A673 (cell line): Measurements from ENCODE around the gene CST9. TPM values are rescaled to one million over a fixed set of nuclear protein-coding genes. Genes with fewer than 3 reads are reported as not detected.
A peak's percentile ranks its signal among the peaks of the same experiment; 100 is the strongest.

Source experiments
- BruUV-seq: library from RNA; stranded (reverse); fragments of 400-500 nt; replicated peaks from 2 replicates; lab custom pipeline; 2021; lab: Mats Ljungman, UMichigan
- CTCF ChIA-PET: fragments of 300-600 bp; sonication (Branson Sonifier 250); formaldehyde crosslinking; loops from one replicate; lab custom pipeline; 2022; ENCODE audit warnings: antibody characterized with exemption; lab: Charles Lee
- POLR2A ChIA-PET: fragments of 300-600 bp; sonication (Branson Sonifier 250); formaldehyde crosslinking; loops from one replicate; lab custom pipeline; 2022; ENCODE audit warnings: antibody characterized with exemption; ENCODE audit not compliant: low non-redundant PET; lab: Charles Lee
- DNase-seq: peaks from one replicate; pipeline ENCODE4 v3.0.0-alpha.2; 2015; ENCODE audit warnings: low spot score
- H3K27ac ChIP-seq: fragments of 200-600 bp; sonication (generic); 2 replicates; pipeline ENCODE4 v1.5.1; 2016; ENCODE audit warnings: mixed run types, low read depth, mild to moderate bottlenecking, mixed read lengths, antibody characterized with exemption, low read length; ENCODE audit not compliant: poor library complexity, severe bottlenecking
- H3K27me3 ChIP-seq: fragments of 200-600 bp; sonication (generic); replicated peaks from 2 replicates; pipeline ENCODE4 v1.6.1; 2017; ENCODE audit warnings: mixed run types, low read depth, mild to moderate bottlenecking, mixed read lengths, antibody characterized with exemption, low read length; ENCODE audit not compliant: insufficient read depth, poor library complexity
- H3K36me3 ChIP-seq: fragments of 200-600 bp; sonication (generic); 2 replicates; pipeline ENCODE4 v1.6.1; 2016; ENCODE audit warnings: mixed run types, mild to moderate bottlenecking, mixed read lengths, antibody characterized with exemption, low read length; ENCODE audit not compliant: insufficient read depth, poor library complexity, severe bottlenecking
- H3K4me1 ChIP-seq: fragments of 200-600 bp; sonication (generic); 2 replicates; pipeline ENCODE4 v1.6.1; 2017; ENCODE audit warnings: mixed run types, mild to moderate bottlenecking, mixed read lengths, antibody characterized with exemption, low read length; ENCODE audit not compliant: insufficient read depth, poor library complexity, severe bottlenecking
- H3K4me3 ChIP-seq: fragments of 200-600 bp; sonication (generic); 2 replicates; pipeline ENCODE4 v1.5.1; 2016; ENCODE audit warnings: low read depth, mixed run types, mild to moderate bottlenecking, mixed read lengths, low read length; ENCODE audit not compliant: poor library complexity, severe bottlenecking
- H3K9me3 ChIP-seq: fragments of 200-600 bp; sonication (generic); 2 replicates; pipeline ENCODE4 v1.6.1; 2016; ENCODE audit warnings: mixed run types, low read depth, mild to moderate bottlenecking, mixed read lengths, antibody characterized with exemption, low read length; ENCODE audit not compliant: poor library complexity, severe bottlenecking
- CTCF ChIP-seq: fragments of 300-800, 200-600 bp; sonication (generic); conservative IDR thresholded peaks from 2 replicates; pipeline ENCODE4 v1.5.1; 2017; ENCODE audit warnings: low read depth, mild to moderate bottlenecking, antibody characterized with exemption, low read length, moderate library complexity, mixed read lengths
- EZH2 ChIP-seq: fragments of 200-600 bp; sonication (generic); IDR thresholded peaks from 2 replicates; pipeline ENCODE4 v1.6.1; 2017; ENCODE audit warnings: borderline replicate concordance, low read depth, mild to moderate bottlenecking, mixed read lengths, antibody characterized with exemption, low read length; ENCODE audit not compliant: poor library complexity, severe bottlenecking
- intact Hi-C: fragments of 100-400 bp; cut with micrococcal nuclease; formaldehyde crosslinking; loops from one replicate; pipeline ENCODE4 v1.10.0; 2022; ENCODE audit not compliant: unreplicated experiment
- total RNA-seq: library from RNA; stranded (reverse); gene quantifications from 2 replicates; pipeline ENCODE4 v1.2.3, GENCODE V29; 2021

The CST9 gene
- total RNA-seq, 1 experiment from 2014 or later: not detected

DNA sequence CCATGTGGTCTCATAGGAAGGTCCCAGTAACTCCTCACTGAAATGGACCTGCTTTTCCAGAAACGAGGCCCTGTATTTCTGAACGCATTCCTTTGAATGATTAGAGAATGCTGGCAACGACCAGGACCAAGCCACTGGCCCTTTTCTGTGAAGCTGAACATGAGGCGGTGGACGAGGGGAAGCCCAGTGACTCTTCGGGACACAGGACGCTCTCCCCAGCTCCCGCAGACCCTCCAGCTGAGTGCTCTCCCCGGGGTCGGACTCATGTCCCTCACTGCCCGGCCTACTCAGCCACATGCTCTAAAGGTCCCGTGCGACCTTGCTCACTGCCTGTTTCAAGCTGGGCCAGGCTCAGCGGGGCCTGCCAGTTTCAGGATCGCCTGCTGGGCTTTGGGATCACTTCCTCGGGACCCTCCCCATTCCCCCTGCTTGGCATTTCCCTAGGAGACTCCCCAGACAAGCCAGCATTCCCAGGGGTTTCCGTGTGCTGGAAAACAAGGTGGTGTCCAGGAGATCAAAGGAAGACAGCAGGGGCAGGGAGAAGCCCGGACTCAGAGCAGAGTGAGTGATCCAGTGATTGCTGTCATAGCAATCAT, 2.6 kb upstream of the CST9 start:
- TF ChIP-seq CTCF (no peak), EZH2 (no peak)
- Histone ChIP-seq H3K9me3 (no peaks in the 10 kb centered on the region), H3K4me3 (no peak overlapping the region), H3K27ac (no peak overlapping the region), H3K4me1 (no peaks in the 10 kb centered on the region), H3K36me3 (no peaks in the 10 kb centered on the region), H3K27me3 (no peaks in the 10 kb centered on the region)
- POLR2A ChIA-PET: no interaction called here
- intact Hi-C loops: no loop called here
- no peak for DNase-seq
- CTCF ChIA-PET: interaction anchor here (1.0 kb wide), 1 partner anchor 166 kb away, joined by 3 read pairs; no protein-coding TSS in a partner anchor
- BruUV-seq: no TSS peak

DNA sequence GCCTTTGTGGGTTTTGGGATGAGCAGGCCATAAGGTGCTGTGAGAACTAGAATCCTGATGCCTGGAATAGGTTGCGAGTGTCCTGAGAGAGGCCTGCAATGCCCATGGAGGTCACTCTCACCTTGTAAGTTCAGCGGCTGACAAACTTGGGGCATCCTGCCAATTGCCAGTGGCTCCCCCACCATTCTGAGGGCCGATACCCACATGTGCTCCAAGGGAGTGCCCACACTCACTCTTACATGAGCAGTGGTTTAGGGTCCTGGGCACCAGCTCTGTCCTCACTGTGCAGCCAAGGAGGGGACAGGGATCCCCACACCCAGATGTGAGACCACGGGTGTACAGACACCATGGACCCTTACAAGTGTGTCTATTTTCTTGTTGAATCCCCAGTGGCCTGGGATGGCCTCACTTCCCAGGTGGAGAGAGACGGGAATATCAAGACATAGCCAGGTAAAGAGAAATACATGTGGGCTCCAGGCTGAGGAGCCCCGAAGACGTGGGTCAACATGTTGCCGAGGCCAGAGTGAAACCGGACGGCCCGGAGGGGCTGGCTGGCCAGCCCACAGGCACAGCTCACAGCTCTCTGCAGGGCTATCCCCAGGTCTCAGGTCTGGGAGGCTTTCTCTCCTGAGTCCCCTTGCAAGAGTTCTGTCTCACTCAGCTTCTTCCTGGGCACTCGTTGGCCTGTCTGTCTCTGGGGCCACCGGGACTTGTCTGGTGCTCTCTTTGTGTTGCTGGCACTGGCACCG, 2.0 kb upstream of the CST9 start:
- Histone ChIP-seq H3K9me3 (no peaks in the 10 kb centered on the region), H3K27me3 (no peaks in the 10 kb centered on the region), H3K4me3 (no peak overlapping the region), H3K4me1 (no peaks in the 10 kb centered on the region), H3K27ac (no peak overlapping the region), H3K36me3 (no peaks in the 10 kb centered on the region)
- CTCF ChIA-PET: interaction anchor here (1.0 kb wide), 1 partner anchor 166 kb away, joined by 3 read pairs; no protein-coding TSS in a partner anchor
- intact Hi-C loops: no loop called here
- BruUV-seq: no TSS peak
- POLR2A ChIA-PET: no interaction called here
- DNase-seq: no peak
- TF ChIP-seq CTCF (no peak), EZH2 (no peak)

DNA sequence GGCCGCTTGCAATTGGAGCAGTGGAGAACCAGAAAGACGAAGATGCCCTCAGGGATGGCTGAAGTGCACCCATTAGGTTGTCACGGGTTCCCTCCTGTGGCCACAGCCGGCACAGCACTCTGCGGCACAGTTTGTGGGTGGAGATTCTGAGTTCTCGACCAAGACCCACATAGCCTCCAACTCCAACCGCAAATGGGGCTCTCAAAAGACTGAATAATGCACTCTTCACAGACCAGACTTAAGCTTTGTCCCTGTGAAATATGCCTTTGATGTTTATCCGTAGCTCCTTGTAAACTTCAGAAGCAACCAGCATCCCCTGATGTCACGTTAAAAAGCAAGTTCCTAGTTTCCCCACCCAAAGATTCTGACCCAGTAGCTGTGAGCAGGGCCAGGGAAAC, 934 bp upstream of the CST9 start:
- H3K27me3 ChIP-seq: no peaks in the 10 kb centered on the region
- H3K27ac ChIP-seq: no peak overlapping the region
- no TSS peak for BruUV-seq
- DNase-seq: peak; percentile 78
- H3K4me3 ChIP-seq: no peak overlapping the region
- no peaks in the 10 kb centered on the region for H3K9me3 ChIP-seq
- TF ChIP-seq EZH2 (no peak), CTCF (peak; percentile 85)
- H3K36me3 ChIP-seq: no peaks in the 10 kb centered on the region
- ChIA-PET CTCF (no interaction called here), POLR2A (no interaction called here)
- H3K4me1 ChIP-seq: no peaks in the 10 kb centered on the region
- intact Hi-C loops: loop anchor here (1.0 kb wide), 1 partner anchor 164 kb away; no protein-coding TSS in a partner anchor
